ENCODE data around the gene GAS7. TPM values are rescaled to one million over a fixed set of nuclear protein-coding genes. Genes with fewer than 3 reads are reported as not detected.
"Not testable (repeated sequence)": the region's sequence is repeated elsewhere in the genome, so short reads cannot be mapped to it uniquely, and the experiment has no call there.

GAS7 gene
- total RNA-seq, 4 donors from 2014 or later: 62.6 to 122 (median 77.0) TPM

- Histone ChIP-seq H3K36me3 (no peaks in the 10 kb centered on the region), H3K27me3 (no peaks in the 10 kb centered on the region), H3K4me3 (no peak overlapping the region), H3K4me1 (peaks cover 0 to 45% (median 0%) of the 10 kb centered on the region in 3 donors), H3K9me3 (no peaks in the 10 kb centered on the region), H3K27ac (peak overlapping the region in 2 of 4 donors; percentile 3 to 17)
- TF ChIP-seq POLR2AphosphoS5 (IDR thresholded peaks at IDR 0.05): no peak
- TF ChIP-seq POLR2A (IDR thresholded peaks at IDR 0.05): no peak
- WGBS, 2 donors (ENCODE audit: low coverage in 1 of 2): 68 to 80% methylated on average over 7 to 9 of the region's 9 CpGs
- ATAC-seq: peak; percentile 31
Measured at GRCh38 chr17:10013365-10014112, 184.9 kb downstream of the GAS7 start.

- H3K27ac ChIP-seq: no peak overlapping the region
- H3K36me3 ChIP-seq: no peaks in the 10 kb centered on the region
- WGBS, 2 donors (ENCODE audit: low coverage in 1 of 2): 14 to 25% methylated on average over 2 of the region's 2 CpGs
- TF ChIP-seq EP300 (IDR thresholded peaks at IDR 0.05) (no peak), POLR2AphosphoS5 (IDR thresholded peaks at IDR 0.05) (no peak), CTCF (IDR thresholded peaks at IDR 0.05) (no peak), POLR2A (IDR thresholded peaks at IDR 0.05) (no peak)
- no peak for ATAC-seq
- no peaks in the 10 kb centered on the region for H3K27me3 ChIP-seq
- H3K4me3 ChIP-seq: no peak overlapping the region
- H3K9me3 ChIP-seq: no peaks in the 10 kb centered on the region
- peaks cover 0 to 43% (median 0%) of the 10 kb centered on the region in 3 donors for H3K4me1 ChIP-seq
Measured at GRCh38 chr17:10010752-10011151, 187.7 kb downstream of the GAS7 start.

- 78 to 87% methylated on average over 6 of the region's 7 CpGs for WGBS, 2 donors (ENCODE audit: low coverage in 1 of 2)
- TF ChIP-seq POLR2AphosphoS5 (IDR thresholded peaks at IDR 0.05) (no peak), CTCF (IDR thresholded peaks at IDR 0.05) (no peak), POLR2A (IDR thresholded peaks at IDR 0.05) (no peak), EP300 (IDR thresholded peaks at IDR 0.05) (no peak)
- Histone ChIP-seq H3K4me1 (peaks cover 0 to 24% (median 2%) of the 10 kb centered on the region in 3 donors), H3K36me3 (no peaks in the 10 kb centered on the region), H3K9me3 (no peaks in the 10 kb centered on the region), H3K4me3 (no peak overlapping the region), H3K27me3 (no peaks in the 10 kb centered on the region), H3K27ac (no peak overlapping the region)
- no peak for ATAC-seq
Measured at GRCh38 chr17:10003705-10004104, 194.7 kb downstream of the GAS7 start.

GRCh38 chr17:10002567-10003360 is 195.6 kb downstream of the GAS7 start:
- H3K9me3 ChIP-seq, H3K27ac ChIP-seq, H3K27me3 ChIP-seq, H3K4me3 ChIP-seq, ATAC-seq, H3K36me3 ChIP-seq: not testable (repeated sequence)
- peaks cover 0 to 24% (median 2%) of the 10 kb centered on the region in 3 donors for H3K4me1 ChIP-seq
- 90% methylated on average over 7 to 8 of the region's 8 CpGs for WGBS, 2 donors (ENCODE audit: low coverage in 1 of 2)

- TF ChIP-seq POLR2AphosphoS5 (IDR thresholded peaks at IDR 0.05) (no peak), CTCF (IDR thresholded peaks at IDR 0.05) (no peak), EP300 (IDR thresholded peaks at IDR 0.05) (no peak), POLR2A (IDR thresholded peaks at IDR 0.05) (no peak)
- Histone ChIP-seq H3K36me3 (no peaks in the 10 kb centered on the region), H3K4me1 (peaks cover 0 to 24% (median 2%) of the 10 kb centered on the region in 3 donors), H3K4me3 (no peak overlapping the region), H3K27ac (no peak overlapping the region), H3K27me3 (no peaks in the 10 kb centered on the region), H3K9me3 (no peaks in the 10 kb centered on the region)
- 51 to 56% methylated on average over 5 to 6 of the region's 6 CpGs for WGBS, 2 donors (ENCODE audit: low coverage in 1 of 2)
- ATAC-seq: peak; percentile 57
Measured at GRCh38 chr17:10001306-10001873, 197.0 kb downstream of the GAS7 start.

Data from gastroesophageal sphincter (tissue), 4 donors.